AG04449 (cell line): ENCODE measurements around the gene C20orf141.

Experiments used
- CTCF ChIA-PET: fragments of 350-600 bp; formaldehyde crosslinking; extraction: SDS; loops from one replicate; lab custom pipeline; 2021; ENCODE audit warnings: antibody characterized with exemption; lab: Yijun Ruan, JAX
- POLR2A ChIA-PET: fragments of 400-600, 350-600 bp; formaldehyde crosslinking; extraction: SDS; loops from one replicate; lab custom pipeline; 2020; ENCODE audit warnings: antibody characterized with exemption, inconsistent platforms; lab: Yijun Ruan, JAX
- DNase-seq: peaks from one replicate; pipeline ENCODE4 v3.0.0-alpha.2; 2010; ENCODE audit warnings: low read depth, low spot score
- H3K4me3 ChIP-seq: 2 replicates; pipeline ENCODE4 v1.5.1; 2011; ENCODE audit warnings: low read depth, mild to moderate bottlenecking, control low read depth, low read length
- CTCF ChIP-seq: IDR thresholded peaks from one replicate; pipeline ENCODE4 v1.5.1; 2011; ENCODE audit warnings: mild to moderate bottlenecking, moderate library complexity, low read length, control low read depth, inconsistent platforms; ENCODE audit not compliant: insufficient read depth; ENCODE audit errors: missing control alignments

Gene C20orf141

GRCh38 chr20:2817891-2818595, 3.3 kb downstream of the C20orf141 start:
- CTCF ChIA-PET, result no interaction called here
- POLR2A ChIA-PET, result no interaction called here
- no peak for DNase-seq
- no peak overlapping the region for H3K4me3 ChIP-seq
- no peak for TF ChIP-seq CTCF

GRCh38 chr20:2820084-2820895, 5.5 kb downstream of the C20orf141 start:
- ChIA-PET POLR2A (no interaction called here), CTCF (interaction anchor here (1.4 kb wide), 1 partner anchor 10 kb away, joined by 5 read pairs; no protein-coding TSS in a partner anchor)
- peak; percentile 28 for DNase-seq
- TF ChIP-seq CTCF, result no peak
- no peak overlapping the region for H3K4me3 ChIP-seq

- H3K4me3 ChIP-seq, result no peak overlapping the region
- POLR2A ChIA-PET, result no interaction called here
- no peak for TF ChIP-seq CTCF
- DNase-seq, result no peak
- CTCF ChIA-PET, result interaction anchor here (1.2 to 1.4 kb wide), 2 partner anchors 9 to 67 kb away, joined by 4 to 5 read pairs; no protein-coding TSS in a partner anchor
Measured at GRCh38 chr20:2820896-2821869, 6.4 kb downstream of the C20orf141 start.

- TF ChIP-seq CTCF, result no peak
- no peak overlapping the region for H3K4me3 ChIP-seq
- DNase-seq, result no peak
- ChIA-PET POLR2A (no interaction called here), CTCF (interaction anchor here (1.2 to 1.4 kb wide), 2 partner anchors 8 to 68 kb away, joined by 4 to 5 read pairs; no protein-coding TSS in a partner anchor)
Measured at GRCh38 chr20:2822073-2822472, 7.3 kb downstream of the C20orf141 start.

GRCh38 chr20:2825761-2826160, 11.0 kb downstream of the C20orf141 start:
- POLR2A ChIA-PET, result no interaction called here
- TF ChIP-seq CTCF, result no peak
- CTCF ChIA-PET, result no interaction called here
- DNase-seq, result no peak
- H3K4me3 ChIP-seq, result no peak overlapping the region
